ENCODE measurements around the gene CDH23.

DNA sequence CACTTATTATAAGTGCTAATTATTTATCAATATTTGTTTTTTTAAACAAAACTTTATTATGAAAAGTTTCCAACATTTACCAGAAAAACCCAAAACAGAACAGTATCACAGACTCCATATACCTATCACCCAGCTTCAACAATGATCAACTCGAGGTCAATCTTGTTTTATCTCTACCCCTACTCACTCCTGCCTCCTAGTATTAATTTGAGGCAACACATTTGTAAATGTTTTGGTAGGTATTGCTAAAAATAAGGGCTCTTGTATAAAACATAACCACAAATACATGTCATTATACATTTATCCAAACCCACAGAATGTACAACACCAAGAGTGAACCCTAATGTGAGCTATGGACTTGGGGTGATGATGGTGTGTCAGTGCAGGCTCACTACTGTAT, 15.9 kb upstream of the CDH23 start:
- TF ChIP-seq SUZ12 (IDR thresholded peaks at IDR 0.05), result no peak
- no peak for TF ChIP-seq SP1 (IDR thresholded peaks at IDR 0.05)
- no peak for TF ChIP-seq ELF4 (IDR thresholded peaks at IDR 0.05)
- no peak for TF ChIP-seq TARDBP (IDR thresholded peaks at IDR 0.05)
- no peak for TF ChIP-seq ZNF384 (IDR thresholded peaks at IDR 0.05)
- TF ChIP-seq CTBP1 (IDR thresholded peaks at IDR 0.05; ENCODE audit: borderline replicate concordance), result no peak
- no peak for TF ChIP-seq ARNT (IDR thresholded peaks at IDR 0.05)
- TF ChIP-seq FOXM1 (IDR thresholded peaks at IDR 0.05; ENCODE audit: borderline replicate concordance), result no peak

All from HEK293T (cell line).